Mesendoderm (in vitro differentiated cells): ENCODE results near the gene ITGA2.

Experiments used
- DNase-seq: peaks from one replicate; pipeline ENCODE4 v3.0.0; 2013
- H2AK5ac ChIP-seq: 2 replicates; pipeline ENCODE4 v1.6.1; 2013; ENCODE audit warnings: low read length, inconsistent platforms
- H2BK120ac ChIP-seq: 2 replicates; pipeline ENCODE4 v1.6.1; 2013; ENCODE audit warnings: low read depth, mild to moderate bottlenecking, low read length, moderate library complexity, mixed read lengths
- H2BK15ac ChIP-seq: replicated peaks from 2 replicates; pipeline ENCODE4 v1.6.1; 2013; ENCODE audit warnings: low read depth, mild to moderate bottlenecking, moderate library complexity
- H2BK5ac ChIP-seq: 2 replicates; pipeline ENCODE4 v1.6.1; 2013; ENCODE audit warnings: low read length, inconsistent platforms
- H3K18ac ChIP-seq: 2 replicates; pipeline ENCODE4 v1.6.1; 2013; ENCODE audit warnings: mild to moderate bottlenecking, low read length, mixed read lengths
- H3K23ac ChIP-seq: one replicate; pipeline ENCODE4 v1.6.1; 2013; ENCODE audit warnings: low read length
- H3K27ac ChIP-seq: 2 replicates; pipeline ENCODE4 v1.5.1; 2013; ENCODE audit warnings: low read depth, mild to moderate bottlenecking, inconsistent platforms, low read length, moderate library complexity
- H3K27me3 ChIP-seq: 2 replicates; pipeline ENCODE4 v1.6.1; 2013; ENCODE audit warnings: low read length, control low read depth, mild to moderate bottlenecking, inconsistent platforms; ENCODE audit not compliant: insufficient read depth, poor library complexity
- H3K36me3 ChIP-seq: 2 replicates; pipeline ENCODE4 v1.6.1; 2013; ENCODE audit warnings: low read length, inconsistent platforms; ENCODE audit not compliant: control insufficient read depth, insufficient read depth
- H3K4ac ChIP-seq: one replicate; pipeline ENCODE4 v1.6.1; 2013; ENCODE audit warnings: low read depth, mild to moderate bottlenecking, low read length, moderate library complexity
- H3K4me1 ChIP-seq: 2 replicates; pipeline ENCODE4 v1.6.1; 2013; ENCODE audit warnings: low read depth, low read length, inconsistent platforms; ENCODE audit not compliant: control insufficient read depth
- H3K4me2 ChIP-seq: 2 replicates; pipeline ENCODE4 v1.6.1; 2013; ENCODE audit warnings: low read length
- H3K4me3 ChIP-seq: 2 replicates; pipeline ENCODE4 v1.5.1; 2013; ENCODE audit warnings: mild to moderate bottlenecking, low read length
- H3K56ac ChIP-seq: one replicate; pipeline ENCODE4 v1.6.1; 2013; ENCODE audit warnings: low read length
- H3K79me1 ChIP-seq: 2 replicates; pipeline ENCODE4 v1.6.1; 2013; ENCODE audit warnings: low read length, inconsistent platforms
- H3K79me2 ChIP-seq: 2 replicates; pipeline ENCODE4 v1.6.1; 2013; ENCODE audit warnings: mild to moderate bottlenecking, low read length; ENCODE audit not compliant: control insufficient read depth, insufficient read depth
- H3K9ac ChIP-seq: 2 replicates; pipeline ENCODE4 v1.6.1; 2013; ENCODE audit warnings: low read length, inconsistent platforms
- H4K5ac ChIP-seq: one replicate; pipeline ENCODE4 v1.6.1; 2013; ENCODE audit warnings: low read length
- H4K8ac ChIP-seq: one replicate; pipeline ENCODE4 v1.6.1; 2013; ENCODE audit warnings: low read depth, mild to moderate bottlenecking, control low read depth, low read length, moderate library complexity
- WGBS: extraction: QIAGEN DNeasy Blood & Tissue Kit; methylation state at CpG from one replicate; pipeline ENCODE4 v1.1.7; 2013; ENCODE audit warnings: low lambda C conversion rate, missing lambda C conversion rate; ENCODE audit not compliant: insufficient coverage; ENCODE audit errors: extremely low coverage; 5-methylcytosine and 5-hydroxymethylcytosine counted together

The ITGA2 gene

GRCh38 chr5:52948418-52949076 is 40.6 kb upstream of the ITGA2 start:
- Histone ChIP-seq H3K27me3 (no peaks in the 10 kb centered on the region), H2BK15ac (no peak overlapping the region), H3K4me1 (no peaks in the 10 kb centered on the region), H2BK5ac (no peak overlapping the region), H3K9ac (no peak overlapping the region), H3K36me3 (no peaks in the 10 kb centered on the region), H3K27ac (no peak overlapping the region), H3K4ac (no peak overlapping the region), H3K4me3 (no peak overlapping the region), H4K8ac (no peak overlapping the region), H3K79me1 (no peaks in the 10 kb centered on the region), H3K4me2 (no peak overlapping the region), H3K56ac (no peak overlapping the region), H2BK120ac (no peak overlapping the region), H4K5ac (no peak overlapping the region), H3K79me2 (no peaks in the 10 kb centered on the region), H2AK5ac (no peak overlapping the region), H3K23ac (no peak overlapping the region), H3K18ac (no peak overlapping the region)
- WGBS, result no CpG with 5 or more reads among the region's 1 CpG
- peak; percentile 75 for DNase-seq

GRCh38 chr5:52950686-52951085 is 38.5 kb upstream of the ITGA2 start:
- no peak overlapping the region for H4K8ac ChIP-seq
- WGBS, result no CpG with 5 or more reads among the region's 3 CpGs
- H3K27ac ChIP-seq, result no peak overlapping the region
- no peak overlapping the region for H3K4ac ChIP-seq
- no peaks in the 10 kb centered on the region for H3K27me3 ChIP-seq
- no peak overlapping the region for H2BK5ac ChIP-seq
- H3K4me2 ChIP-seq, result no peak overlapping the region
- no peak overlapping the region for H3K56ac ChIP-seq
- H2BK15ac ChIP-seq, result no peak overlapping the region
- no peak overlapping the region for H3K18ac ChIP-seq
- no peak overlapping the region for H3K9ac ChIP-seq
- H3K79me2 ChIP-seq, result no peaks in the 10 kb centered on the region
- no peak overlapping the region for H4K5ac ChIP-seq
- no peaks in the 10 kb centered on the region for H3K4me1 ChIP-seq
- no peak overlapping the region for H3K4me3 ChIP-seq
- H2AK5ac ChIP-seq, result no peak overlapping the region
- H2BK120ac ChIP-seq, result no peak overlapping the region
- DNase-seq, result no peak
- H3K36me3 ChIP-seq, result no peaks in the 10 kb centered on the region
- H3K23ac ChIP-seq, result no peak overlapping the region
- H3K79me1 ChIP-seq, result no peaks in the 10 kb centered on the region

GRCh38 chr5:52952483-52952882 is 36.7 kb upstream of the ITGA2 start:
- WGBS, result no CpG with 5 or more reads among the region's 1 CpG
- no peak overlapping the region for H3K27ac ChIP-seq

GRCh38 chr5:52956014-52956413 is 33.1 kb upstream of the ITGA2 start:
- H3K56ac ChIP-seq, result no peak overlapping the region
- no peak overlapping the region for H3K23ac ChIP-seq
- H3K79me1 ChIP-seq, result no peaks in the 10 kb centered on the region
- H3K18ac ChIP-seq, result no peak overlapping the region
- H4K8ac ChIP-seq, result no peak overlapping the region
- H3K4me1 ChIP-seq, result no peaks in the 10 kb centered on the region
- H3K4me3 ChIP-seq, result no peak overlapping the region
- H3K36me3 ChIP-seq, result no peaks in the 10 kb centered on the region
- no peak overlapping the region for H3K9ac ChIP-seq
- no peak overlapping the region for H4K5ac ChIP-seq
- H3K79me2 ChIP-seq, result no peaks in the 10 kb centered on the region
- H2BK15ac ChIP-seq, result no peak overlapping the region
- H3K4me2 ChIP-seq, result no peak overlapping the region
- H3K27me3 ChIP-seq, result no peaks in the 10 kb centered on the region
- no peak overlapping the region for H2BK120ac ChIP-seq
- no peak overlapping the region for H2BK5ac ChIP-seq
- DNase-seq, result no peak
- H2AK5ac ChIP-seq, result no peak overlapping the region
- no peak overlapping the region for H3K4ac ChIP-seq
- WGBS, result no CpG with 5 or more reads among the region's 4 CpGs
- no peak overlapping the region for H3K27ac ChIP-seq

More at GRCh38 chr5:52952483-52952882, 36.7 kb upstream of the ITGA2 start:
- no peaks in the 10 kb centered on the region for H3K27me3 ChIP-seq
- no peaks in the 10 kb centered on the region for H3K79me1 ChIP-seq
- H3K4me1 ChIP-seq, result no peaks in the 10 kb centered on the region
- no peak overlapping the region for H4K5ac ChIP-seq
- no peak overlapping the region for H3K9ac ChIP-seq
- no peak overlapping the region for H3K56ac ChIP-seq
- no peak overlapping the region for H3K18ac ChIP-seq
- H2AK5ac ChIP-seq, result no peak overlapping the region
- H4K8ac ChIP-seq, result no peak overlapping the region
- H3K4me3 ChIP-seq, result no peak overlapping the region
- DNase-seq, result no peak
- no peak overlapping the region for H3K4me2 ChIP-seq
- no peak overlapping the region for H2BK15ac ChIP-seq
- no peak overlapping the region for H3K23ac ChIP-seq
- no peak overlapping the region for H3K4ac ChIP-seq
- H3K79me2 ChIP-seq, result no peaks in the 10 kb centered on the region
- H2BK5ac ChIP-seq, result no peak overlapping the region
- no peak overlapping the region for H2BK120ac ChIP-seq
- no peaks in the 10 kb centered on the region for H3K36me3 ChIP-seq

GRCh38 chr5:52956915-52957747 is 32.0 kb upstream of the ITGA2 start:
- no peak overlapping the region for H3K18ac ChIP-seq
- no peak overlapping the region for H3K56ac ChIP-seq
- H3K36me3 ChIP-seq, result no peaks in the 10 kb centered on the region
- H2BK15ac ChIP-seq, result no peak overlapping the region
- no peaks in the 10 kb centered on the region for H3K27me3 ChIP-seq
- no peak overlapping the region for H2BK5ac ChIP-seq
- H3K4ac ChIP-seq, result no peak overlapping the region
- no peak overlapping the region for H3K27ac ChIP-seq
- no peak overlapping the region for H2BK120ac ChIP-seq
- no peak overlapping the region for H4K5ac ChIP-seq
- no peak overlapping the region for H4K8ac ChIP-seq
- H3K79me2 ChIP-seq, result no peaks in the 10 kb centered on the region
- no peak overlapping the region for H3K23ac ChIP-seq
- H3K79me1 ChIP-seq, result no peaks in the 10 kb centered on the region
- no peak overlapping the region for H3K4me2 ChIP-seq
- H3K4me1 ChIP-seq, result no peaks in the 10 kb centered on the region
- no peak for DNase-seq
- H3K9ac ChIP-seq, result no peak overlapping the region
- H3K4me3 ChIP-seq, result no peak overlapping the region
- no peak overlapping the region for H2AK5ac ChIP-seq
- no CpG with 5 or more reads among the region's 6 CpGs for WGBS
